T-helper 9 cell (primary cell): ENCODE data around the gene MAP2K3.
"Not testable (repeated sequence)": the region's sequence is repeated elsewhere in the genome, so short reads cannot be mapped to it uniquely, and the experiment has no call there.

Source experiments
- DNase-seq: peaks from one replicate; pipeline ENCODE4 v3.0.0-alpha.2; 2020

Gene MAP2K3

DNA sequence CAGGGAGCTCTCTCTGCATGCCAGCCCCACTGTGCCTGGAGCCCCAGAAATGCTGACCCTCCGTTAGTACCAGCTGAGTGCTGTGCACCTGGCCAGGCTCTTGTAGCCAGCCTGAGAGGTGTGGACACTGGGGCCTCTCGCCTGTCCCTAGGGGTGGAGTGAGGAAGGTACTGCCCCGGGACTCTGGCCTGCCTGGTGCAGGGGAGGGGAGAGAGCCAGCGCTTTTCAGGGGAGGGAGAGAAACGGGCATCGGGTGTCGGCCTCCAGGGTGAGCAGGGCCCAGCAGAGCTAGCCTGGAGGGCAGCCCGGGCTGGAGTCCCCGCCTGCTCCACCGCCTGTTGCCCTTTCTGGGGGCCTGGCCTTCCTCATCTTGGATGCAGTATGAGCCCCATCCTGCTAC is 13.1 kb downstream of the MAP2K3 start:
- no peak for DNase-seq

DNA sequence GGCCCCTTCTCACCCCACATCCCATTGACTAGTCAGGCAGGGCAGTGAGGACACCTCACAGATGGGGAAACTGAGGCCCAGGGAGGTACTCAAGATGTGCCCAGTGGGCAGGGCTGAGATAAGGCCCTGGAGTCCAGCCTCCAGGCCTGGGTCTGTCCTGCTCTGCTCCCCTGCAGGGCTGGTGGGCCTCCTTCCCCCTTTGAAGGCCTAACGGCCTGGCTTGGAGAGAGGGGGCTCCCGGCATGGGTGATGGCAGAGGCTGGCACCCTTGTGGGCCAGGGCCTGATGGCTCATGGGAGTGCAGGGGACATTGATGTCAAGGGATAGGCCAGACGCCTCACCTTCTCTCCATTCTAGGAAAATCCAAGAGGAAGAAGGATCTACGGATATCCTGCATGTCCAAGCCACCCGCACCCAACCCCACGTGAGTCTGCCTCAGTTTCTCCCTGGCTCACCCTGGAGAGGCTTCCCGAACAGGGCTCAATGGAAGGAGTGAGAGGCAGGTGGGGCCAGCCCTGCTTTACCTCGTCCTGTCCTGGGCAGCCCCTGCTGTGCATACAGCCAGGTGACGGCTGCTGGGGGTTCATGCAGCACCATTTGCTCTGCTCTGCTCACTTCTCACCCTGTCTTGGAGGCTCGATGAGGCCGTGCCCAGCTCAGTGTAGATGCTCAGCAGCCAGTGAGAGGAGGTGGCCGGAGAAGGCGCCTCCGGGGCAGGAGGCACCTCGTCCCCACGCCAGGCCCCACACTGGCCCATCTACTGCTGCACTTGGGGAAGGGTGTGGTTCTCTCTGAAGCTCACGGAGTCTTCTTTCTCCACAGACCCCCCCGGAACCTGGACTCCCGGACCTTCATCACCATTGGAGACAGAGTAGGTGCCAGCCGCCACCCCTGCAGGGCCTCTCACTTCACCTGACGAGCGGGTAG is 13.8 kb downstream of the MAP2K3 start:
- DNase-seq: no peak

DNA sequence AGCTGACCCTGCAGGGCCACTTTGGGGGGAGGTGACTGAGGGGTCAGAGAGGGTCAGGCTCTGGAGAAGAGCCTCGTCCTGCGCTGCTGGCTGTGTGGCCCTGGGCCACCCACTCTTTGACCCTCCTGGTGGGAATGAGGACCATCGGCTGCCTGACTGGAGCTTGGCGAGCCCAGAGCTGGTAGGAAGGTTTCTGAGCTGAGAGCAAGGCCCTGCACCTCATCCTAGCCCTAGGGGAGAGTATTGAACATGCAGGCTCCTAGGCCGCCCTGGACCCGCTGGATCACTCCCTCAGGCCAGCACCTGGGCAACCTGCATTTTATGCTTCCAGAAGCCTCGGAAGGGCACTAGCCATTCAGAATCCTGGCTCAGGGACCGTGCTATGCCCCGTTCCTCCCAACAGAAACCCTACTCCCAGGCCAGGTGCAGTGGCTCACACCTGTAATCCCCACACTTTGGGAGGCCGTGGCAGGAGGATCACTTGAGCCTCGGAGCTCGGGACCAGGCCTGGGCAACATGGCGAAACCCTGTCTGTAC is 14.5 kb downstream of the MAP2K3 start:
- no peak for DNase-seq

DNA sequence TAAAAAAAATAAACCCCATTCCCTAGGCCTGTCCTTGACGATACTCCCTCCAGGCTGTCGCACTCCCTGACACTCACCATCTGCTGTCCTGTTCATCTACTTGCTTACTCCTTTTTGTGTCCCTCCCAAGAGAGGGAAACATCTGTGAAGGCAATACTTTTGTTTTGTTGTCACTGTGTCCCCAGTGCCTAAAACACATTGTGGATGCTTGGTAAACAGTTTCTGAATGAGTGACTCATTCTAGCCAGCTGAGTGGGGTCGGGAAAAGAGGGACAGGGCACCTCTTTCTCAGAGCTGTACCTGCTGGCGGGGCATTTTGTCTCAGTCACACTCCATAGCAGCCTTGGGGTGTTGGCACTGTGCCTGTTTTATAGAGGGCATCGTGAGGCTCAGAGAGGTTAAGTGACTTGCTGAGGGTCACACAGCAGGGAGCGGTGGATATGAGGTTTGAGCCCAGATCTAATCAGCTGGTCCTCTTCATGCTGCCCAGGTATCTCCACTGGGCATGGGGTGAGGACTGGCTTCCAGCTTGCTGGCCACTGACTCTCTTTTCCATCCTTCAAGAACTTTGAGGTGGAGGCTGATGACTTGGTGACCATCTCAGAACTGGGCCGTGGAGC is 15.6 kb downstream of the MAP2K3 start:
- DNase-seq: no peak

DNA sequence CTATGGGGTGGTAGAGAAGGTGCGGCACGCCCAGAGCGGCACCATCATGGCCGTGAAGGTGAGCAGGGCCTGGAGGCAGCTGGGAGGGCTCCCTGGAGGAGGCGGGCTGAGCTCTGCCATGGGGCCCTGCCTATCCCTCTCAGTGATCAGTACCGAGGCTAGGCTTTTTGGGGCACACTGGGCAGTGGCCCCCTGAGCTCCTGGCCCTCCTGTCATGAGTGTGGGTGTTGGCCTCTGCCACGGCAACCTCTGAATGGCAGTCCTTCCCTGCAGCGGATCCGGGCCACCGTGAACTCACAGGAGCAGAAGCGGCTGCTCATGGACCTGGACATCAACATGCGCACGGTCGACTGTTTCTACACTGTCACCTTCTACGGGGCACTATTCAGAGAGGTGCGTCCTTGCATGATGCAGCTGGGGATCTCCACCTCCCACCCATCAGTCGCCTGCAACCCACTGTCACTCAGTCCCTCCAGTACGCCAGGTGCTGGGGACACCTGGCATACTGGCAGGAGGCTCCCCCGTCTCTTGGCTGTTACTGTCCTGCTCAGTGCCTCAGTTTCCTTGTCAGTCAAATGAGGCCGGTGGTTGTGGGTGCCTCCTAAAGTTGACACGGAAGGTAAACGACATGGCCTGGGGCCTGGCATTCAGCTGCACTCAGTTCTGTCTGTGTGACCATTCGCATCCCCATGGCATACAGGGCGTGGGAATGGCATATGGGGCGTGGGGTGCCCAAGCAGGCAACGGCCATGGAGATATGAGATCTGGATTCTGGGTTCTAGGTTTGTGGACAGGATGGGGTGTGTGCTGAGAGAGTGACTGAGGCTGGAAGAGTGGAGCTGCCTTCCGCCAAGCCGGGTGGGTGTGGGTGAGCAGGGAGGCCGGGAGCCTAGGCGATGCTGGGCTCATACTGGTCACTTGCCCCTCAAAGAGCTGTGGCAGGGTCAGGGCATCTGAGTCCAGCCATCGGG is 16.4 kb downstream of the MAP2K3 start:
- no peak for DNase-seq

DNA sequence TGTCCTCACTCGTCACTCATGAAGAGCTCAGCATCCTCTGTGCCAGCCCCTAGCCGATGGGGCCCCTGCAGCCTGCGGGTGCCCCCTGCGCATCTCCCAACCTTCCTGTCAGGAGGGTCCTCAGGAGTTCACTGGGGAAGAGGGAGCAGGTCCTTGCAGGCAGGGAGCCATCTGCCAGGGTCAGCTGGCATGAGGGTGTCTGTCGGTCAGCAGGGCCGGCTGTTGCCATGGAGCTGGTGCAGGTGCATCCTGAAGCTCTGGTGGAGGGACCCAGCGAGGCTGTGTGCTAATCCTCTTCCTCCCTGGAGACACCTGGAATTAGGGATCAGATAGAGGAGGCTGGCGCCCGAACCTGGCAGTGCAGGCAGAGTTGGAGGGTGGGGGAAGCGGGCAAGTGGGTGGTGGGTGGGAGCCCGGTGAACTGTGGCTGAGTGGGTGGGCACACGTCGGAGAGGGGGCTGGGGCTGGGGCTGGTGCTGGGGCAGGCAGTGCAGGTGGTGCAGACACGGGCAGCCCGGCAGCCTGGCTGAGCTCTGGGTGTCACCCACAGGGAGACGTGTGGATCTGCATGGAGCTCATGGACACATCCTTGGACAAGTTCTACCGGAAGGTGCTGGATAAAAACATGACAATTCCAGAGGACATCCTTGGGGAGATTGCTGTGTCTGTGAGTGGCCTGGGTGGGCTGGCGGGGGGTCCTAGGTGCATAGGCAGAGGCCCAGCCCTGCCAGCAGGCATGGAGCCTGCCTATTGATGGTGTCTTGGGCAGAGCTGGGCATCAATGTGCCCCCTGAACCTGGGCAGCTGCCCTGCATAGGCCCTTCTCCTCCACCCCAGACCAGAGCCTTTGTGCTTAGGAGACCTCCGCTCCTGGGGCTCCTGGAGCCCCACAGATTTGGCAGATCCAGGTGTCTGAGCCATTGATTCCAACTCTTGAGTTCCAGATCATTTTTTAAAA is 17.4 kb downstream of the MAP2K3 start:
- no peak for DNase-seq

DNA sequence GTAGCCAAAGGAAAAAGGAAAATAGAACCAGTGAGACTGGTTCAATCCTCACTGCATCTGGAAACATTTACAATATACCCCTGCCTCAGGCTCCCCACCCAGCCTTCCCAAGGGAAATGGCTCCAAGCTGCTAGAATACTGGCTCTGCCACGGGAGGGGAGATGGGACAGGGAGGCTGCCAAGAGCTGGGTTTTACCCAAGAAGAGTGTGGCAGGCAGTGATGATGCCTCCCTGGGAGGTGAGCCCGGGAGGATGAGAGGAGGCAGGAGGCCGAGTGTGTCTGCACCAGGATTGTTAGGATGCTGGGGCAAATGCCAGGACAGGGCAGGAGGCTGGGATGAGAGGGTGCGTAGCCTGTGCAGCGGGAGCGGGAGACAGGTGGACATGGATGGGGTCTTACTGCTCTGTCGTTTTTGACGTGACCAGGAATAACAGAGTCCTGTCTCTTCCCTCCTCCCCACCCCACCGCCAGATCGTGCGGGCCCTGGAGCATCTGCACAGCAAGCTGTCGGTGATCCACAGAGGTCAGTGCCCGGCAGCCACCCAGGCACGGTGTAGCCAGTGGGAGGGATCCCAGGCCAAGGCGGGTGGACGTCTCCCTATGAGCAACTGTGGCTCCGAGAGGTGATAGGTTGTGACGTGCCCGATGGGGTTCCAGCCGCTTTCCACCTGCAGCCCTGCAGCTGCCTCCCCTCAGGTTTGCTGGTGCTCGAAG is 18.4 kb downstream of the MAP2K3 start:
- DNase-seq: no peak

DNA sequence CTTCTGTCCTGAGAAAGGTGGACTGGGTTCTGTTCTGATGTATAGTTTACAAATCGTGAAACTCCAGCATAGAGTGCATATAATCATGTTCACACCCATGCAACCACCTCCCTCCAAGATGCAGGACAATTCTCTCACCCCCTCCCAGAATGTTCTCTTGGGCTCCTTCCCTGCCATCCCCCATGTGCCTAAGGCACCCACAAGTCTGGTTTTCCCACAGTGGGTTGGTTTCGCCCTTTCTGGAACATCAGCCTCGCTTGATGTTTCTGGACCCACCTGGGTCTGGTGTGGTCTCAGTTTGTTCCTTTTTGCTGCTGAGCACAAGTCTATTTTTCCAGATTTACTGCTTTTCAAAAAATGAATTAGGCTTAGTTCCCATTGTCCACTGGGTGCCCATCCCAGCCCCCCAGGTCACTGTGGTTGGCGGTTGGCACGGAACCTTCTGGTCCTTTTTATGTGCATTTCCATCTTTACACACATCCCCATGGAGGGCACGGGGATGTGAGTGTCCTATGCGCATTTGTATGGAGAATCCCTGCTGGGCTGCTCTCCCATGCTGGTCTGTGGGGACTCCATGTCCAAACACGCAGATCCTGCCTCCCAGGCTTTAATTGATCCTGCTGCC is 19.0 kb downstream of the MAP2K3 start:
- DNase-seq: no peak

DNA sequence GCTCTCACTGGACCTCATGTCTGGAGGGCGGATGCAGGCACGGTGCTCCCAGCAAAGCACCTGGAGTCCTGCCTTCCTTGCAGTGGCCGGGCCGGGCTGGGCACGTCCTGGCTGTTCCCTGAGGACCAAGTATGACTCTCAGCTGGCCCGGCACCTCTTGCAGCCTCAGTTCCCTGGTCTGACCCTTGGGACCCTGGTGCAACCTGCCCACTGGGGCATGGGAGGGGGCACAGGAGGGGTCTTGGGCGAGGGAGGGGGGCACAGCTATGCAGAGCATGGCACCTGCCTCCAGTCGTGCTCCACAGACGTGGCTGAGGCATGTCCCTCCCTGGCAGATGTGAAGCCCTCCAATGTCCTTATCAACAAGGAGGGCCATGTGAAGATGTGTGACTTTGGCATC is 19.6 kb downstream of the MAP2K3 start:
- DNase-seq: no peak

DNA sequence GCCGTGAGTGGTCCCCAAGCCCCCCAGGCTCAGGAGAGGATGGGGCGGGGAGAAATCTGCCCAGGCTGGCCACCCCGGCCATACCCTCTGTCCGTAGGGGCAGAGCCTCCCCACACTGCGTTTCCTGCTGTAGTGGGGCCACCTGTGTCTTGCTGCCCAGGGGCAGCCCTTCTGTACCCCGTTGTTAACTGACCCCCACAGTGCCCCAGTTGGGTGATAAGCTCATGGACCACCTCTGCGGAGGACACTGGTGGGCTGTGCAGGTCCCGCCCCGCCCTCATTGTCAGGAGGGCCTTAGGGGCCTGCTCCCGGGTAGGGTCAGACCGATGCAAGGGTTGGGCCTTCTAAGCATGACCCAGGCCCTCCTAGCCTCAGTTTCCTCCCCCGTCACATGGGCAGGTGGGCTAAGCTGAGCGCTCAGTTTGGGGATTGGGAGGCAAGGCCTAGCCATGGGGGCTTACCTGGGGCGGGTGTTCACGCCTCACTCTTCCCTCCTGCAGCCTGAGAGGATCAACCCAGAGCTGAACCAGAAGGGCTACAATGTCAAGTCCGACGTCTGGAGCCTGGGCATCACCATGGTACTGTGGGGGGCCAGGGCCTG is 20.1 kb downstream of the MAP2K3 start:
- not testable (repeated sequence) for DNase-seq

DNA sequence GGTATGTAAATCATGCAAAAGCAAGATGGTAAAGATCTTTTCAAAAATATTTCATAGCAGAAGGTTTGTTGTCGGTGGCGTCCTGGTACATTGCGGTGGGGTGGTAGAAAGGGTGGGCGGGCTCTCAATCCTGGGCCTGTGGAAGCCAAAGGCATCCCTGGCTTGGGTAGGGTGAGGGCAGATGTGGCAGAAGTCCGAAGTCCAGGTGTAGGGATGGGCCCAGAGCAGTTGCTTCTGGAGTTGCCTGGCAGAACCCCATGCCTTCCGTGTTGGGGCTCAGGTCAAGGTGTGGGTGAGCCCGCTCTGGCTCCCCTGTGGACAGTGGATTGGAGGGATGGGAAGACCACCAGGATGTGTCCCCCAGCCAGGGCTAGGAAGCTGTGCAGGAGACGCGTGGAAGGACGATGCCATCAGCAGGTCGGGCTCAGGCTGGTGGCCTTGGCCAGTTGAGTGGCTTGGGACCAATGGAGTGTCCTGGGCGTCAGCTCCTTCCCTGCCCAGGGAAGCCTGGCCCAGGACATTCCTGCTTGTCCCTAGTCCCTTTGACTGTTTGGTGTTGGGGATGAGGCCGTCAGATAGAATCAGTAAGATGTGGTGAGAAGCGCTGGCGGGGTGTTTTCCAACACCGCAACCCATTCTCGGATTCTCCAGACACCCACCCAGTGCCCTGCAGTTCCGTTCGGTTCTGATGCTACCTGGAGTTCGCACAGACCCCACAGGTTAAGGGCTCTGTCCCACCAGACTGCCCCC is 21.1 kb downstream of the MAP2K3 start:
- DNase-seq: not testable (repeated sequence)

DNA sequence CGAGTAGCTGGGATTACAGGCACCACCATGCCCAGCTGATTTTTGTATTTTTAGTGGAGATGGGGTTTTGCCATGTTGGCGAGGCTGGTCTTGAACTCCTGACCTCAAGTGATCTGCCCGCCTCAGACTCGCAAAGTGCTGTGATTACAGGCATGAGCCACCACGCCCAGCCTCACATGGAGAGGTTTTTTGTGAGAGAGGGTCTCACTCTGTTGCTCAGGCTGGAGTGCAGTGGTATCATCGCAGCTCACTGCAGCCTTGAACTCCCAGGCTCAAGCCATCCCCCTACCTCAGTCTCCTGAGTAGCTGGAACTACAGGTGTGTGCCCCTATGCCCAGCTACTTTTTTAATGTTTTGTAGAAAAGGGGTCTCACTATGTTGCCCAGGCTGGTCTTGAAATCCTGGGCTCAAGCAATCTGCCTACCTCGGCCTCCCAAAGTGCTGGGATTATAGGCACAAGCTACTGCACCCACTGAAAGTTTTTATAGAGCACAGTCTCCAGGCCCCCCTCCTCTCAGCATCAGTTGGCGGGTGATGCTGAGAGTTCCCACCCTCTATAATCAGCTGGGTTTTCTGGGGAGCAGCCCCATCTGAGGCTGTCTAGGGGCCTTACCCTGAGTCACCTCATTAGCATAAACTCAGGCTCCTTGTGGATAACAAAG is 22.2 kb downstream of the MAP2K3 start:
- not testable (repeated sequence) for DNase-seq

DNA sequence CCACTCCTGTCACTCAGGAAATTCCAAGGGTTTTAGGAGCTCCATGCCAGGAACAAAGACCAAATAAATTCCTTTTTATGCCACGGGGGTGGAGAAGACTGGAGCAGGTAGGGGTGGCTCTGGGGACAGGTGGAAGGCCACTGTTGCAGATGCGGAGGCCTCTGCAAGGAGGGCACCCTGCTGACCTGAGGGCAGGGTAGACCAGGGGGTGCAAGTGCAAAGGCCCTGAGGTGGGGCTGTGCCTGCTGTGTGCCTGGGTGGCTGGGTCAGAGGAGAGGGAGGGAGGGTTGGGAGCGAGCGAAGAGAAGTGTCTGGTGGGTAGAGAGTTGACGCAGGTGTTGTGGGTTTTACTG is 22.7 kb downstream of the MAP2K3 start:
- not testable (repeated sequence) for DNase-seq

DNA sequence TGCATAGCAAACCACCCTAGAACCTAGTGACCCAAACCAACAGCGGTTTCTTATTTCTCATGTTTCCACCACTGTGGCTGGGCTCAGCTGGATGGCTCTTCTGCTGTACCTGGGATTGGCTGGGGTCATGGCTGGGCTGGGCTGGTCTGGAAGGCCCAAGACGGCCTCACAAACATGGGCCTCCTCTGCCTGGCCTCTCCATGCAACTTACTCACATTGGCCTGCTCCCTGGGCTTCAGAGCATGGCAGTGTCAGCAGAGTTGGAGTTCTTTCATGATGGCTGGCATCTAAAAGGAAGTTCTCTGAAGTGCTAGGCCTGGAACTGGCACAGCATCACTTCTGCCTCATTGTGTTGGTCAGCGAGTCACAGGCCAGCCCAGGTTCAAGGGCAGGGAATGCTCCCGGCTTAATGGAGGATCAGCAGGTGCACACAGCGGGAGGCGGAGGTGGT is 24.4 kb downstream of the MAP2K3 start:
- not testable (repeated sequence) for DNase-seq

DNA sequence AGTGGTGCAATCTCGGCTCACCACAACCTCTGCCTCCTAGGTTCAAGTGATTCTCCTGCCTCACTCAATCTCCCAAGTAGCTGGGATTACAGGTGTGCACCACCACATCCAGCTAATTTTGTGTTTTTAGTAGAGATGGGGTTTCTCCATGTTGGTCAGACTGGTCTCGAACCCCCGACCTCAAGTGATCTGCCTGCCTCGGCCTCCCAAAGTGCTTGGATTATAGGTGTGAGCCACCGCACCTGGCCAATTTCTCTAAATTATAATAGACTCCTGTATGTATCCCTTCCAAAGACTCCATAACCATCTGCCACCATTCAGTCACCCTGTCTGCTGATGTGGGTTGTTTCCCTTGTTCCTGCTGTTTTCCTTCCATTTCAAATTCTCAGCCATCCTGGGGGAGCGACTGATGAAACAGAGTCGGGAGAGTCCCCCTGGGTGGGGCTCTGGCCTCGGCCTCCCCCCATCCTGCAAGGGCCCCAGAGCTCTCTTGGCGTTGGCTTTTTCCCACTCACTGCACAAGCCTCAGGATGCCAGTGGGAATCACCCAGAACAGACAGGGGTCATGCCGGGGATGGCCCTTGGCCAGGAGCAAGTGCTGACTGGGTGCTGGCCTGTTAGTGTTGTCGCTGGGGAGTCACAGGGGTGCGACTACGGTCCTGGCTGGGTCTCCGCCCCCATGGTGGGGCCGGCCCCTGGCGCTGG is 25.7 kb downstream of the MAP2K3 start:
- not testable (repeated sequence) for DNase-seq

DNA sequence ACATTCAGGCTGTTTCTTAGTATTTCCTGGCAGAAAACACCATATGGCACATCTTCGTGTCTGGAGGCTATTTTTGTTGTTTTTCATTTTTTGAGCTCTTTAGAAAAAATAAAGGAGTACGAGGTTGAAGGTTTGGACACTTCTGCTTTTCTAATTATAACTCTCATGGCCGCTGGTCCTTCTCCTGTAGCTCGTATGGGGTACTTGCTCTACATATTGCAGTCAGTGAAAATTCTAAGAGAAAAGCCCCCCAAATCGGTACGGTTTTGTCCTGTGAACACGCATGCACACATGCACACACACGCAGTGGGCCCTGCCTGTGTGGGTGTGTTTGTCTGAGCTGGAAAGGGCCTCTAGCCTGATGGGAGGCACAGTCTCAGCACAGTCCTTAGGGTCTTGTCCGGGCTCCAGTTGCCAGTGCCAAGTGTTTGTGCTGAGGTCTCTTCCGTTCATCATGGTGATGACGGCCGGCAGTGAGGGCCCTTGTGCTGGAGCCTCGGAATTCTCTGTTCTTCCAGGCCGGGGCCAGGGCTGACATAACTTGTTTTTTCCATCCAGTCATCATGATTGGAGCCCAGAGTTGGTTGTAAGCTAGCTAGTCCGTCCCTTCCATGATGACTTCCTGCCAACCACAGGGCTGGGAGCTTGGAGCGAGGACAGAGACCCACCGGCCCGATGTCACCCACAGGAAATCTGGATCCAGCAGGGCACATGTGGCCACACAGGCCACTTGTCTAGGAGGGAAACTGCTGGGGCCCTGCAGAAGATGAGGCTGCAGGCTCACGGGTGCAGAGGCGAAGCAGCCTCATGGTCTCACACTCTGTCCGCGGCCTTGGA is 26.5 kb downstream of the MAP2K3 start:
- DNase-seq: not testable (repeated sequence)

DNA sequence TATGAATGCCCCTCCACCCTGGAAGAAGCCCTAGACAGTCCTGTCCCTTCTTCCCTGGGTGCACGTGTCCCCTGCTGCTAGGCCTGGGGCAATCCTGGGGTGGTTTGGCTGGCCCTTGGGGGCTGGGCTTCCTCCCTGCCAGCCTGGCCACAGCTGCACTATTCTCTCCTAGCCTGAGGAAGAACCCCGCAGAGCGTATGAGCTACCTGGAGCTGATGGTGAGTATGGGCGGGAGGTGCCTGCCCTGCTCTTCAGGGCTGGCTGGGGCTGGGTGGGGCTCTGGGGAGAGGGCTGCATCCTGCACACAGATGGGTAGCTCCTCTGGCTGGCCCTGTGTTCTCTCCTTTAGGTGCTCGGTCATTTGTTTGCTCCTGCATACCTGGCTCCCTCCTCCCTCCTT is 28.8 kb downstream of the MAP2K3 start:
- DNase-seq: no peak
